HG02938 (cell line): ENCODE data around the gene PHC2.

Experiments
- ATAC-seq: cut with Tn5 transposase; IDR thresholded peaks from one replicate; pipeline ENCODE4 v1.9.1; 2021; ENCODE audit warnings: mild to moderate bottlenecking, moderate library complexity; ENCODE audit not compliant: unreplicated experiment

The PHC2 gene

GRCh38 chr1:33335020-33335419, 95.9 kb downstream of the PHC2 start:
- no peak for ATAC-seq

GRCh38 chr1:33334081-33334552, 96.8 kb downstream of the PHC2 start:
- ATAC-seq = no peak

GRCh38 chr1:33332881-33333280, 98.0 kb downstream of the PHC2 start:
- ATAC-seq = no peak

- ATAC-seq = no peak
Observed at GRCh38 chr1:33332357-33332789, 98.5 kb downstream of the PHC2 start.

GRCh38 chr1:33331444-33332356, 99.2 kb downstream of the PHC2 start:
- no peak for ATAC-seq

- ATAC-seq = no peak
Observed at GRCh38 chr1:33330906-33331305, 100.0 kb downstream of the PHC2 start.

- ATAC-seq = no peak
Observed at GRCh38 chr1:33330361-33330890, 100.5 kb downstream of the PHC2 start.

- ATAC-seq = no peak
Observed at GRCh38 chr1:33329600-33330305, 101.1 kb downstream of the PHC2 start.

GRCh38 chr1:33328817-33329216, 102.1 kb downstream of the PHC2 start:
- no peak for ATAC-seq

GRCh38 chr1:33327587-33328325, 103.1 kb downstream of the PHC2 start:
- no peak for ATAC-seq

GRCh38 chr1:33326785-33327184, 104.1 kb downstream of the PHC2 start:
- ATAC-seq = no peak

- no peak for ATAC-seq
Observed at GRCh38 chr1:33324677-33325575, 106.0 kb downstream of the PHC2 start.

GRCh38 chr1:33323663-33324477, 107.0 kb downstream of the PHC2 start:
- no peak for ATAC-seq

- ATAC-seq = no peak
Observed at GRCh38 chr1:33322870-33323585, 107.9 kb downstream of the PHC2 start.

GRCh38 chr1:33322109-33322508, 108.8 kb downstream of the PHC2 start:
- ATAC-seq = no peak

- no peak for ATAC-seq
Observed at GRCh38 chr1:33321178-33321577, 109.7 kb downstream of the PHC2 start.

GRCh38 chr1:33320619-33321165, 110.2 kb downstream of the PHC2 start, which contains the start of gene A3GALT2:
TSS of gene A3GALT2 (minus strand) at chr1:33321098. CDS start at chr1:33321098, 0 bp downstream.
- ATAC-seq = no peak
